Right ventricle myocardium inferior (tissue), 1 donor: ENCODE data around the gene BPHL. TPM values are rescaled to one million over a fixed set of nuclear protein-coding genes. Genes with fewer than 3 reads are reported as not detected.
A peak's percentile ranks its signal among the peaks of the same experiment; 100 is the strongest.
"Not testable (repeated sequence)": the region's sequence is repeated elsewhere in the genome, so short reads cannot be mapped to it uniquely, and the experiment has no call there.

Experiments used
- ATAC-seq: fragments of 200-7000 bp; cut with Tn5 transposase; one replicate; pipeline ENCODE4 v1.9.1; 2020; ENCODE audit warnings: mild to moderate bottlenecking, moderate library complexity
- DNase-seq: peaks from one replicate; pipeline ENCODE4 v3.0.0; 2021; ENCODE audit errors: missing footprints
- intact Hi-C: fragments of 100-400 bp; cut with DNase I; formaldehyde crosslinking; loops from one replicate; pipeline ENCODE4 v1.11.0; 2022
- total RNA-seq: library from RNA; stranded (reverse); fragmentation: NEBNext Ultra II Directional; extraction: Animal tissue kit (Norgen Biotek cat#: 25700); gene quantifications from one replicate; pipeline ENCODE4 v1.2.1, GENCODE V29; 2021
- donor health status: DM: no; HTN: yes; CAD: no; lungs with severe emphysema.

Gene BPHL
- total RNA-seq, 1 donor from 2014 or later, result 19.0 TPM

GRCh38 chr6:3144571-3144970 is 26.1 kb downstream of the BPHL start:
- no peak for ATAC-seq
- intact Hi-C loops, result no loop called here

GRCh38 chr6:3147914-3148757 is 29.6 kb downstream of the BPHL start:
- intact Hi-C loops, result no loop called here
- ATAC-seq (no peak), DNase-seq (no peak)

More at GRCh38 chr6:3144571-3144970, 26.1 kb downstream of the BPHL start:
- DNase-seq, result no peak

- ATAC-seq (no peak), DNase-seq (no peak)
- intact Hi-C loops, result no loop called here
These were observed 33.2 kb downstream of the BPHL start for GRCh38 chr6:3151691-3152090.

GRCh38 chr6:3152689-3153088 is 34.2 kb downstream of the BPHL start:
- intact Hi-C loops, result no loop called here
- no peak for DNase-seq
- no peak for ATAC-seq

- intact Hi-C loops, result not testable (repeated sequence)
These were observed 36.9 kb downstream of the BPHL start for GRCh38 chr6:3155416-3155815.

GRCh38 chr6:3156184-3157130 is 37.9 kb downstream of the BPHL start:
- intact Hi-C loops, result loop anchor here (1.0 to 2.0 kb wide), 2 partner anchors 24 to 30 kb away; no protein-coding TSS in a partner anchor
- ATAC-seq, result not testable (repeated sequence)

More at GRCh38 chr6:3155416-3155815, 36.9 kb downstream of the BPHL start:
- ATAC-seq, DNase-seq: not testable (repeated sequence)

GRCh38 chr6:3157131-3157933 is 38.8 kb downstream of the BPHL start, which contains the start of gene TUBB2A:
TSS of gene TUBB2A (minus strand) at chr6:3157544. CDS start at chr6:3157463, 81 bp downstream.
- ATAC-seq, result peak; percentile 93
- DNase-seq, result peak; percentile 93
- intact Hi-C loops, result loop anchor here (2.0 kb wide), 1 partner anchor 31 kb away; no protein-coding TSS in a partner anchor

More at GRCh38 chr6:3156184-3157130, 37.9 kb downstream of the BPHL start:
- DNase-seq, result not testable (repeated sequence)

- no peak for DNase-seq
- ATAC-seq, result no peak
- intact Hi-C loops, result loop anchor here (5.0 kb wide), 2 partner anchors 72 to 97 kb away; partner anchors contain the start of gene PSMG4
These were observed 41.6 kb downstream of the BPHL start for GRCh38 chr6:3159805-3160781.

- intact Hi-C loops, result loop anchor here (5.0 kb wide), 2 partner anchors 70 to 95 kb away; partner anchors contain the start of gene PSMG4
- DNase-seq, result no peak
- ATAC-seq, result no peak
These were observed 43.6 kb downstream of the BPHL start for GRCh38 chr6:3162067-3162497.

- DNase-seq, result peak; percentile 83
- intact Hi-C loops, result loop anchor here (5.0 kb wide), 2 partner anchors 70 to 95 kb away; partner anchors contain the start of gene PSMG4
- ATAC-seq, result peak; percentile 88
These were observed 44.2 kb downstream of the BPHL start for GRCh38 chr6:3162565-3163247.

- ATAC-seq (no peak), DNase-seq (no peak)
- intact Hi-C loops, result loop anchor here (5.0 kb wide), 2 partner anchors 69 to 94 kb away; partner anchors contain the start of gene PSMG4
These were observed 44.7 kb downstream of the BPHL start for GRCh38 chr6:3163248-3163594.

- no peak for DNase-seq
- ATAC-seq, result no peak
- intact Hi-C loops, result loop anchor here (5.0 kb wide), 2 partner anchors 68 to 93 kb away; partner anchors contain the start of gene PSMG4
These were observed 45.9 kb downstream of the BPHL start for GRCh38 chr6:3164388-3164787.

GRCh38 chr6:3165631-3166534 is 47.4 kb downstream of the BPHL start:
- ATAC-seq, result no peak
- intact Hi-C loops, result no loop called here
- DNase-seq, result no peak

GRCh38 chr6:3166535-3167225 is 48.2 kb downstream of the BPHL start:
- DNase-seq, ATAC-seq, intact Hi-C loops: not testable (repeated sequence)

- ATAC-seq, DNase-seq, intact Hi-C loops: not testable (repeated sequence)
These were observed 49.5 kb downstream of the BPHL start for GRCh38 chr6:3168046-3168445.
